ENCODE data around the gene PXDN. TPM values are rescaled to one million over a fixed set of nuclear protein-coding genes. Genes with fewer than 3 reads are reported as not detected.
"Not testable (repeated sequence)": the region's sequence is repeated elsewhere in the genome, so short reads cannot be mapped to it uniquely, and the experiment has no call there.

The PXDN gene
- total and polyA plus RNA-seq, 2 donors (not counting 3 experiments of a cell fraction or from before 2014, with no cell fraction given): 231 to 308 TPM

- TF ChIP-seq POLR2AphosphoS5 (IDR thresholded peaks at IDR 0.05; ENCODE audit: insufficient read depth, low read depth, low read length): no peak
- TF ChIP-seq, protein P1, sequence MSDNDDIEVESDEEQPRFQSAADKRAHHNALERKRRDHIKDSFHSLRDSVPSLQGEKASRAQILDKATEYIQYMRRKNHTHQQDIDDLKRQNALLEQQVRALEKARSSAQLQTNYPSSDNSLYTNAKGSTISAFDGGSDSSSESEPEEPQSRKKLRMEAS (IDR thresholded peaks at IDR 0.05; ENCODE audit: insufficient read depth, insufficient read length): no peak
- H3K79me2 ChIP-seq (ENCODE audit: control insufficient read depth, insufficient read depth, low read length): peaks cover 64% of the 10 kb centered on the region
- intact Hi-C loops (cut with micrococcal nuclease) (loop anchor here (10.0 kb wide), 1 partner anchor 1668 kb away; no protein-coding TSS in a partner anchor), dilution Hi-C loops (cut with MboI; ENCODE audit: extremely low pct_ligation_motif_present, low sequenced_read_pairs) (no loop called here)
- ChIA-PET CTCF (interaction anchor here (1.5 kb wide), 1 partner anchor 15 kb away, joined by 4 read pairs; no protein-coding TSS in a partner anchor), POLR2A (no interaction called here)
- no peak overlapping the region for H2AFZ ChIP-seq (ENCODE audit: low read depth, low read length)
- no TSS peak for BruUV-seq (replicated peaks)
- no peak overlapping the region for H3K4me2 ChIP-seq (ENCODE audit: insufficient read depth, low read length)
- H3K9me1 ChIP-seq (replicated peaks; ENCODE audit: control insufficient read depth, extremely low read depth, insufficient read depth, low read length): no peaks in the 10 kb centered on the region
- peaks cover 35% of the 10 kb centered on the region for H3K4me1 ChIP-seq (ENCODE audit: control insufficient read depth, extremely low read depth, insufficient read depth, low read length)
- no peak overlapping the region for H3K9ac ChIP-seq (replicated peaks; ENCODE audit: extremely low read depth, insufficient read depth, low read length)
- no peaks in the 10 kb centered on the region for H3K27me3 ChIP-seq (ENCODE audit: control insufficient read depth in 2 of 2, insufficient read depth in 2 of 2, low read length in 2 of 2)
- H3K4me3 ChIP-seq (replicated peaks in 1 of 3; ENCODE audit: insufficient read depth in 1 of 3, low read depth in 1 of 3, low read length in 3 of 3): no peak overlapping the region
- H3K36me3 ChIP-seq (ENCODE audit: control insufficient read depth in 2 of 2, extremely low read depth in 1 of 2, insufficient read depth in 2 of 2, low read length in 2 of 2): peaks cover 0 to 3% of the 10 kb centered on the region in 2 experiments
- FAIRE-seq: no peak
- H4K20me1 ChIP-seq (replicated peaks; ENCODE audit: control insufficient read depth, extremely low read depth, insufficient read depth, low read length): no peaks in the 10 kb centered on the region
- H3K9me3 ChIP-seq (replicated peaks; ENCODE audit: control insufficient read depth, insufficient read depth, low read length): no peaks in the 10 kb centered on the region
- H3K27ac ChIP-seq (ENCODE audit: insufficient read depth, low read depth, low read length): no peak overlapping the region
- no peak for DNase-seq (ENCODE audit: low read depth, low spot score)
These were observed 17.1 kb downstream of the PXDN start for GRCh38 chr2:1727101-1727771.

GRCh38 chr2:1726558-1726957 is 17.8 kb downstream of the PXDN start:
- H2AFZ ChIP-seq (ENCODE audit: low read depth, low read length): no peak overlapping the region
- no TSS peak for BruUV-seq (replicated peaks)
- ChIA-PET POLR2A (no interaction called here), CTCF (no interaction called here)
- no peaks in the 10 kb centered on the region for H3K27me3 ChIP-seq (ENCODE audit: control insufficient read depth in 2 of 2, insufficient read depth in 2 of 2, low read length in 2 of 2)
- H4K20me1 ChIP-seq (replicated peaks; ENCODE audit: control insufficient read depth, extremely low read depth, insufficient read depth, low read length): no peaks in the 10 kb centered on the region
- H3K79me2 ChIP-seq (ENCODE audit: control insufficient read depth, insufficient read depth, low read length): peaks cover 57% of the 10 kb centered on the region
- H3K9me3 ChIP-seq (replicated peaks; ENCODE audit: control insufficient read depth, insufficient read depth, low read length): no peaks in the 10 kb centered on the region
- TF ChIP-seq POLR2A (IDR thresholded peaks at IDR 0.05; ENCODE audit: low read depth, low read length) (no peak), EZH2 (IDR thresholded peaks at IDR 0.05; ENCODE audit: borderline replicate concordance, low read depth, low read length, severe bottlenecking) (no peak), GATA2 (IDR thresholded peaks at IDR 0.05; ENCODE audit: insufficient read depth, insufficient read length, low read depth, low read length) (no peak), JUN (IDR thresholded peaks at IDR 0.05; ENCODE audit: borderline replicate concordance, insufficient read depth, insufficient read length, low read depth) (no peak), FOS (IDR thresholded peaks at IDR 0.05; ENCODE audit: borderline replicate concordance, insufficient read depth, low read length) (no peak)
- TF ChIP-seq, protein P1 (IDR thresholded peaks at IDR 0.05; ENCODE audit: insufficient read depth, insufficient read length): no peak
- intact Hi-C loops (cut with micrococcal nuclease) (loop anchor here (10.0 kb wide), 1 partner anchor 1668 kb away; no protein-coding TSS in a partner anchor), dilution Hi-C loops (cut with MboI; ENCODE audit: extremely low pct_ligation_motif_present, low sequenced_read_pairs) (no loop called here)
- H3K9me1 ChIP-seq (replicated peaks; ENCODE audit: control insufficient read depth, extremely low read depth, insufficient read depth, low read length): no peaks in the 10 kb centered on the region
- H3K27ac ChIP-seq (ENCODE audit: insufficient read depth, low read depth, low read length): no peak overlapping the region
- FAIRE-seq (no peak), DNase-seq (ENCODE audit: low read depth, low spot score) (no peak)
- H3K4me3 ChIP-seq (replicated peaks in 1 of 3; ENCODE audit: insufficient read depth in 1 of 3, low read depth in 1 of 3, low read length in 3 of 3): no peak overlapping the region
- no peak overlapping the region for H3K4me2 ChIP-seq (ENCODE audit: insufficient read depth, low read length)
- H3K36me3 ChIP-seq (ENCODE audit: control insufficient read depth in 2 of 2, extremely low read depth in 1 of 2, insufficient read depth in 2 of 2, low read length in 2 of 2): peaks cover 0 to 2% of the 10 kb centered on the region in 2 experiments
- no peak overlapping the region for H3K9ac ChIP-seq (replicated peaks; ENCODE audit: extremely low read depth, insufficient read depth, low read length)
- H3K4me1 ChIP-seq (ENCODE audit: control insufficient read depth, extremely low read depth, insufficient read depth, low read length): peaks cover 40% of the 10 kb centered on the region

DNA sequence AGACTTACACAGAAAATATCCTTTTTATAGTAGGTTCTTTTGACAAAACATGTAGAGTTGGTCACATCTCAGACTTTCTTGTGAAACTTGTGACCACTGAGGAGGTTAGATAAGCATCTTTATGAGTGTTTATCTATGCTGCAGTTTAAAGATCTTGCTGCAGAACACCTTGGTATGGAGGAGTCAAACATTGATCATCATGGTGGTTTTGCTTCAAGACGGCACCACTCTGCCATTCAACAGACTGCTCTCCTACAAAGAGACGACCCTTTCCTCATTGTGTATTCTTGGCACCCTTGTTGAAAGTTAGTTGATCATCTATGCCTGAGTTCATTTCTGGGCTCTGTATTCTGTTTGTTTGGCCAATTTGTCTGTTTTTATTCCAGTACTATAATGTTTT is 20.0 kb downstream of the PXDN start:
- H2AFZ ChIP-seq (ENCODE audit: low read depth, low read length); DNase-seq (ENCODE audit: low read depth, low spot score); H3K27me3 ChIP-seq (ENCODE audit: control insufficient read depth in 2 of 2, insufficient read depth in 2 of 2, low read length in 2 of 2); POLR2A ChIA-PET; H3K36me3 ChIP-seq (ENCODE audit: control insufficient read depth in 2 of 2, extremely low read depth in 1 of 2, insufficient read depth in 2 of 2, low read length in 2 of 2); H3K4me2 ChIP-seq (ENCODE audit: insufficient read depth, low read length); FAIRE-seq; H3K9me3 ChIP-seq (replicated peaks; ENCODE audit: control insufficient read depth, insufficient read depth, low read length); H3K4me3 ChIP-seq (replicated peaks in 1 of 3; ENCODE audit: insufficient read depth in 1 of 3, low read depth in 1 of 3, low read length in 3 of 3); dilution Hi-C loops (cut with MboI; ENCODE audit: extremely low pct_ligation_motif_present, low sequenced_read_pairs); H3K9ac ChIP-seq (replicated peaks; ENCODE audit: extremely low read depth, insufficient read depth, low read length); H3K27ac ChIP-seq (ENCODE audit: insufficient read depth, low read depth, low read length); BruUV-seq (replicated peaks); H4K20me1 ChIP-seq (replicated peaks; ENCODE audit: control insufficient read depth, extremely low read depth, insufficient read depth, low read length); H3K9me1 ChIP-seq (replicated peaks; ENCODE audit: control insufficient read depth, extremely low read depth, insufficient read depth, low read length); CTCF ChIA-PET: not testable (repeated sequence)
- Histone ChIP-seq H3K4me1 (ENCODE audit: control insufficient read depth, extremely low read depth, insufficient read depth, low read length) (peaks cover 35% of the 10 kb centered on the region), H3K79me2 (ENCODE audit: control insufficient read depth, insufficient read depth, low read length) (peaks cover 54% of the 10 kb centered on the region)
- intact Hi-C loops (cut with micrococcal nuclease): loop anchor here (10.0 kb wide), 1 partner anchor 1670 kb away; no protein-coding TSS in a partner anchor
